Right atrium auricular region (tissue), 2 donors: ENCODE data around the gene METAP1. TPM values are rescaled to one million over a fixed set of nuclear protein-coding genes. Genes with fewer than 3 reads are reported as not detected.
A peak's percentile ranks its signal among the peaks of the same experiment; 100 is the strongest.
"Not testable (repeated sequence)": the region's sequence is repeated elsewhere in the genome, so short reads cannot be mapped to it uniquely, and the experiment has no call there.

Source experiments
- DNase-seq: peaks from one replicate; pipeline ENCODE4 v3.0.0-alpha.2; 2019; ENCODE audit warnings: low spot score
- H3K27ac ChIP-seq, 2 donors: fragments of 200-600 bp; sonication (generic); 1 replicate in 1 of 2; 2 replicates in 1 of 2; pipeline ENCODE4 v1.5.1; 2016 to 2019
- H3K27me3 ChIP-seq, 2 donors: fragments of 200-600 bp; sonication (generic); one replicate each; pipeline versions ENCODE4 v1.5.1 to v1.6.0; 2017 to 2019
- H3K36me3 ChIP-seq: fragments of 200-600 bp; sonication (generic); one replicate; pipeline ENCODE4 v1.5.1; 2016
- H3K4me1 ChIP-seq, 2 donors: fragments of 200-600 bp; sonication (generic); one replicate each; pipeline versions ENCODE4 v1.5.1 to v1.6.0; 2017 to 2019
- H3K4me3 ChIP-seq, 2 donors: fragments of 200-600 bp; sonication (generic); 1 replicate in 1 of 2; 2 replicates in 1 of 2; pipeline ENCODE4 v1.5.1; 2017 to 2019; ENCODE audit warnings: mild to moderate bottlenecking in 1 of 2, moderate library complexity in 1 of 2
- H3K9me3 ChIP-seq, 2 donors: fragments of 200-600 bp; sonication (generic); one replicate each; pipeline ENCODE4 v1.5.1; 2019
- CTCF ChIP-seq, 2 donors: fragments of 200-600 bp; sonication (generic); IDR thresholded peaks; one replicate each; pipeline ENCODE4 v1.5.1; 2019; ENCODE audit warnings: antibody characterized with exemption in 2 of 2
- total RNA-seq, 2 donors: library from RNA; depleted of rRNA; stranded (reverse); fragments of >200 nt; gene quantifications; one replicate each; pipeline ENCODE4 v1.1.0, GENCODE V29; 2016

METAP1 gene
- total RNA-seq, 2 donors from 2014 or later = 50.3 to 56.2 TPM

- no peaks in the 10 kb centered on the region for H3K27me3 ChIP-seq
- peaks cover 17% of the 10 kb centered on the region for H3K36me3 ChIP-seq
- TF ChIP-seq CTCF (IDR thresholded peaks at IDR 0.05) = no peak
- H3K27ac ChIP-seq = peak overlapping the region in 1 of 2 donors; percentile 28
- no peaks in the 10 kb centered on the region for H3K4me1 ChIP-seq
- H3K4me3 ChIP-seq = no peak overlapping the region
- DNase-seq = no peak
- no peaks in the 10 kb centered on the region for H3K9me3 ChIP-seq
These were observed 66.6 kb downstream of the METAP1 start for GRCh38 chr4:99062120-99062519.

DNA sequence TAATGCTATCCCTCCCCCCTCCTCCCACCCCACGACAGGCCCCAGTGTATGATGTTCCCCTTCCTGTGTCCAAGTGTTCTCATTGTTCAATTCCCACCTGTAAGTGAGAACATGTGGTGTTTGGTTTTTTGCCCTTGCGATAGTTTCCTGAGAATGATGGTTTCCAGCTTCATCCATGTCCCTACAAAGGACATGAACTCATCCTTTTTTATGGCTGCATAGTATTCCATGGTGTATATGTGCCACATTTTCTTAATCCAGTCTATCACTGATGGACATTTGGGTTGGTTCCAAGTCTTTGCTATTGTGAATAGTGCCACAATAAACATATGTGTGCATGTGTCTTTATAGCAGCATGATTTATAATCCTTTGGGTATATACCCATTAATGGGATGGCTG is 70.0 kb downstream of the METAP1 start:
- not testable (repeated sequence) for H3K9me3 ChIP-seq, DNase-seq, H3K27ac ChIP-seq, H3K27me3 ChIP-seq, H3K4me3 ChIP-seq, H3K4me1 ChIP-seq
- H3K36me3 ChIP-seq = peaks cover 29% of the 10 kb centered on the region

DNA sequence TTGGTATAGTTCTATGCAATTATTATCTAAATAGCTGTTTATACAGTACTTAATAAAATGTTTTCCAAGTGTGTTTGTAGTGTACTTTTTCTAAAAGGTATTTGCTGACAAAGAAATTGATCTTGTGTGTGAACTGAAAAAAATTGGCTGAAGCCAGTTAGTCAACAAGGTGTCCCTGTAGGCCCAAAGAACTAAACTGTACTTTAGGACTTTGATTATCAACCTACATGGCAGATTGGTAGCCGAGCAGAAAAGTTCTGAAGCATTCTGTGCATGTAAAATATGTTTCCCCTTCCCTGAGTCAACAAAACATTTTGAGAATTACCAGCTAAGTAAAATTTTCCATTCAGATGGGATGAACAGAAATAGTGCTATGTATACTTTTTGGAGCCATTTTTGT is 72.1 kb downstream of the METAP1 start:
- peaks cover 44% of the 10 kb centered on the region for H3K36me3 ChIP-seq
- no peaks in the 10 kb centered on the region for H3K9me3 ChIP-seq
- H3K4me3 ChIP-seq = no peak overlapping the region
- H3K4me1 ChIP-seq = no peaks in the 10 kb centered on the region
- H3K27ac ChIP-seq = no peak overlapping the region
- no peak for DNase-seq
- H3K27me3 ChIP-seq = no peaks in the 10 kb centered on the region
- TF ChIP-seq CTCF (IDR thresholded peaks at IDR 0.05) = no peak

DNA sequence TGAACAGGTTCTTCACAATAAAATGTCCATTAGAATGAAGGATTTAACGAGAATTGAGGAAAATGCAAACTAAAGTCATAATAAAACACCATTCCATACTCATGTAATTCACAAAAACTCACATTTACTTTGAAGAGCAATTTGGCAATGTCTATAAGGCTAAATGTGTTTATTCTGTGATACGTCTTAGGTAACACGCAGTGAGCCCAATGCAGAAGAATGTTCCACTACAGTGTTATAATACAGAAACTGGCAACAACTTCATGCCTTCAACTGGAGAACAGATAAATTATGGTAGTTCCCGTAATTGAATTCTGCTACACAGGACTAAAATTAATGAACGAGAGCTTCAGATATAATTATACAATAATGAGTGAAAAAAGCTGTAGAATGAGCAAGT is 75.6 kb downstream of the METAP1 start:
- no peak overlapping the region for H3K27ac ChIP-seq
- TF ChIP-seq CTCF (IDR thresholded peaks at IDR 0.05) = no peak

DNA sequence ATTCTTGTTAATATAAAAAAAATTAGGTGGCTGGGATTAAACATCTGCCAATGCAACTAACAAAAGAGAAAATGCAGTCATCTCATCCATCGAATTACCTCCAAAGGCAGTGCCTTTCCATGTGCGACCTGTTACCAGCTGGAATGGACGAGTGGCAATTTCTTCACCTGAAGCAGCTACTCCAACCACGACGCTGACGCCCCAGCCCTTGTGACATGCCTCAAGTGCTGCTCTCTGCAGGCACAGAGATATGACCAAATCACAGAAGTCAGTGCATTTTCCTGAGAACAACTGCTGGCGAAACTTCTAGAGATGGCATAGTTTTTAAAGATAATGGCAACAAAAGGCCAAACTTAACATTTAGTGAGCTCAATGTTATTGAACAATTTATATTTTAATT is 79.3 kb downstream of the METAP1 start:
- Histone ChIP-seq H3K27me3 (no peaks in the 10 kb centered on the region), H3K4me1 (no peaks in the 10 kb centered on the region), H3K36me3 (peaks cover 70% of the 10 kb centered on the region), H3K9me3 (no peaks in the 10 kb centered on the region), H3K4me3 (no peak overlapping the region), H3K27ac (no peak overlapping the region)
- no peak for DNase-seq
- no peak for TF ChIP-seq CTCF (IDR thresholded peaks at IDR 0.05)

More for the DNA sequence above, 75.6 kb downstream of the METAP1 start:
- no peaks in the 10 kb centered on the region for H3K9me3 ChIP-seq
- DNase-seq = no peak
- H3K27me3 ChIP-seq = no peaks in the 10 kb centered on the region
- H3K36me3 ChIP-seq = peaks cover 76% of the 10 kb centered on the region
- no peaks in the 10 kb centered on the region for H3K4me1 ChIP-seq
- no peak overlapping the region for H3K4me3 ChIP-seq

DNA sequence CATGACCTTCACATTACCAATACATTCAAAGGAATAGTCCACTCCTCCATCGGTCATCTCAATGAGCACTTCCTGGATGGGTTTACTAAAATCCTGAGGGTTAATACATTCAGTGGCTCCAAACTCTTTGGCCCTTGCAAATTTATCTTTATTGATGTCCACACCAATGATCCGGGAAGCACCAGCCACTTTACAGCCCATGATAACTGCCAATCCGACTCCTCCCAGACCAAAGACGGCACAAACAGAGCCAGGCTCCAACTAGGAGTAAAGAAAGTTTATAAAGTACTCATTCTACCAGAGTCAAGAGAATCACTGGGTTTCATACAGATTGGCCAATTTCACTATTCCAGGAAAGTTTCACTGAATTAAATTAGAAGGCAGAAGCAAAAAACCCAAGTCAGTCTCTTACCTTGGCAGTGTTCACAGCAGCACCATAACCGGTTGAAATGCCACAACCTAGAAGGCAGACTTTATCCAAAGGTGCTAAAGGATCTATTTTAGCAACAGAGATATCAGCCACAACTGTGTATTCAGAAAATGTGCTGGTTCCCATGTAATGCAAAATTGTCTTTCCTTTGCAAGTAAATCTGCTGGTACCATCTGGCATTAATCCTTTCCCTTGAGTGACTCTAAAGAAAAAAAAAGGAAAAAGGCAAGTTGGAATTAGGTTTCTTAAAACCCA is 80.9 kb downstream of the METAP1 start:
- DNase-seq = no peak
- Histone ChIP-seq H3K36me3 (peaks cover 70% of the 10 kb centered on the region), H3K27me3 (no peaks in the 10 kb centered on the region), H3K4me3 (no peak overlapping the region), H3K9me3 (no peaks in the 10 kb centered on the region), H3K4me1 (no peaks in the 10 kb centered on the region), H3K27ac (no peak overlapping the region)
- no peak for TF ChIP-seq CTCF (IDR thresholded peaks at IDR 0.05)
